ENCODE data around the gene RACGAP1. TPM values are rescaled to one million over a fixed set of nuclear protein-coding genes. Genes with fewer than 3 reads are reported as not detected.

The RACGAP1 gene
- total and polyA plus RNA-seq, 2 experiments from 2014 or later = 35.4 to 55.4 TPM

- in situ Hi-C loops (cut with MboI) = no loop called here
- no peaks in the 10 kb centered on the region for H3K27me3 ChIP-seq (replicated peaks; ENCODE audit: insufficient read depth)
- no peaks in the 10 kb centered on the region for H4K20me1 ChIP-seq (ENCODE audit: insufficient read depth)
- H2AFZ ChIP-seq = no peak overlapping the region
- 92 to 95% methylated on average over 14 of the region's 14 CpGs for WGBS, 2 experiments (ENCODE audit: low coverage in 1 of 2, low lambda C conversion rate in 2 of 2, missing lambda C conversion rate in 2 of 2)
- H3K4me1 ChIP-seq (ENCODE audit: insufficient read depth) = no peaks in the 10 kb centered on the region
- H3K9ac ChIP-seq = no peak overlapping the region
- H3K4me2 ChIP-seq (ENCODE audit: unreplicated experiment) = no peak overlapping the region
- no peaks in the 10 kb centered on the region for H3F3A ChIP-seq (ENCODE audit: insufficient read depth)
- no peaks in the 10 kb centered on the region for H3K9me2 ChIP-seq (ENCODE audit: insufficient read depth)
- H3K79me2 ChIP-seq (ENCODE audit: insufficient read depth) = no peaks in the 10 kb centered on the region
- H3K36me3 ChIP-seq (ENCODE audit: low read depth) = no peaks in the 10 kb centered on the region
- TF ChIP-seq EZH2 (IDR thresholded peaks at IDR 0.05; ENCODE audit: insufficient read depth, poor library complexity, severe bottlenecking) (no peak), EZH2phosphoT487 (IDR thresholded peaks at IDR 0.05; ENCODE audit: insufficient read depth, low read depth) (no peak)
- no peak for DNase-seq
- no peak overlapping the region for H3K4me3 ChIP-seq
- no peaks in the 10 kb centered on the region for H3K9me3 ChIP-seq (ENCODE audit: low read depth)
- no peak overlapping the region for H3K27ac ChIP-seq
Measured at GRCh38 chr12:49942921-49943624, 82.2 kb downstream of the RACGAP1 start.

GRCh38 chr12:49942512-49942893 lies 82.8 kb downstream of the RACGAP1 start:
- no peak overlapping the region for H3K4me3 ChIP-seq
- H3K79me2 ChIP-seq (ENCODE audit: insufficient read depth) = no peaks in the 10 kb centered on the region
- no peaks in the 10 kb centered on the region for H4K20me1 ChIP-seq (ENCODE audit: insufficient read depth)
- H3K27ac ChIP-seq = no peak overlapping the region
- TF ChIP-seq EZH2 (IDR thresholded peaks at IDR 0.05; ENCODE audit: insufficient read depth, poor library complexity, severe bottlenecking) = no peak
- TF ChIP-seq EZH2phosphoT487 (IDR thresholded peaks at IDR 0.05; ENCODE audit: insufficient read depth, low read depth) = no peak
- no peak overlapping the region for H3K4me2 ChIP-seq (ENCODE audit: unreplicated experiment)
- H3K4me1 ChIP-seq (ENCODE audit: insufficient read depth) = no peaks in the 10 kb centered on the region
- H3K27me3 ChIP-seq (replicated peaks; ENCODE audit: insufficient read depth) = no peaks in the 10 kb centered on the region
- 88 to 94% methylated on average over 3 of the region's 3 CpGs for WGBS, 2 experiments (ENCODE audit: low coverage in 1 of 2, low lambda C conversion rate in 2 of 2, missing lambda C conversion rate in 2 of 2)
- DNase-seq = no peak
- no peaks in the 10 kb centered on the region for H3K9me3 ChIP-seq (ENCODE audit: low read depth)
- H2AFZ ChIP-seq = no peak overlapping the region
- in situ Hi-C loops (cut with MboI) = no loop called here
- H3K36me3 ChIP-seq (ENCODE audit: low read depth) = no peaks in the 10 kb centered on the region
- H3K9me2 ChIP-seq (ENCODE audit: insufficient read depth) = no peaks in the 10 kb centered on the region
- no peaks in the 10 kb centered on the region for H3F3A ChIP-seq (ENCODE audit: insufficient read depth)
- no peak overlapping the region for H3K9ac ChIP-seq

GRCh38 chr12:49941556-49942511 lies 83.5 kb downstream of the RACGAP1 start:
- H3K4me1 ChIP-seq (ENCODE audit: insufficient read depth) = no peaks in the 10 kb centered on the region
- TF ChIP-seq EZH2 (IDR thresholded peaks at IDR 0.05; ENCODE audit: insufficient read depth, poor library complexity, severe bottlenecking) = no peak
- no peaks in the 10 kb centered on the region for H3K36me3 ChIP-seq (ENCODE audit: low read depth)
- no peaks in the 10 kb centered on the region for H3F3A ChIP-seq (ENCODE audit: insufficient read depth)
- no peaks in the 10 kb centered on the region for H3K9me3 ChIP-seq (ENCODE audit: low read depth)
- WGBS, 2 experiments (ENCODE audit: low coverage in 1 of 2, low lambda C conversion rate in 2 of 2, missing lambda C conversion rate in 2 of 2) = 74 to 84% methylated on average over 12 to 13 of the region's 13 CpGs
- DNase-seq = no peak
- H3K9ac ChIP-seq = no peak overlapping the region
- H3K27ac ChIP-seq = no peak overlapping the region
- in situ Hi-C loops (cut with MboI) = no loop called here
- H3K79me2 ChIP-seq (ENCODE audit: insufficient read depth) = no peaks in the 10 kb centered on the region
- no peak overlapping the region for H2AFZ ChIP-seq
- no peak overlapping the region for H3K4me2 ChIP-seq (ENCODE audit: unreplicated experiment)
- H4K20me1 ChIP-seq (ENCODE audit: insufficient read depth) = no peaks in the 10 kb centered on the region
- no peak overlapping the region for H3K4me3 ChIP-seq
- H3K9me2 ChIP-seq (ENCODE audit: insufficient read depth) = no peaks in the 10 kb centered on the region
- H3K27me3 ChIP-seq (replicated peaks; ENCODE audit: insufficient read depth) = no peaks in the 10 kb centered on the region

GRCh38 chr12:49939707-49940106 lies 85.6 kb downstream of the RACGAP1 start:
- in situ Hi-C loops (cut with MboI) = no loop called here
- WGBS, 2 experiments (ENCODE audit: low coverage in 1 of 2, low lambda C conversion rate in 2 of 2, missing lambda C conversion rate in 2 of 2) = 88 to 100% methylated on average over 1 of the region's 1 CpG
- H3K4me2 ChIP-seq (ENCODE audit: unreplicated experiment) = no peak overlapping the region

More at GRCh38 chr12:49939707-49940106, 85.6 kb downstream of the RACGAP1 start:
- H2AFZ ChIP-seq = no peak overlapping the region
- H3K9me2 ChIP-seq (ENCODE audit: insufficient read depth) = no peaks in the 10 kb centered on the region
- H3K27ac ChIP-seq = no peak overlapping the region
- no peaks in the 10 kb centered on the region for H3K79me2 ChIP-seq (ENCODE audit: insufficient read depth)
- H3K27me3 ChIP-seq (replicated peaks; ENCODE audit: insufficient read depth) = no peaks in the 10 kb centered on the region
- H3K4me3 ChIP-seq = no peak overlapping the region
- TF ChIP-seq EZH2 (IDR thresholded peaks at IDR 0.05; ENCODE audit: insufficient read depth, poor library complexity, severe bottlenecking) (no peak), EZH2phosphoT487 (IDR thresholded peaks at IDR 0.05; ENCODE audit: insufficient read depth, low read depth) (no peak)
- no peak overlapping the region for H3K9ac ChIP-seq
- no peak for DNase-seq
- H3K36me3 ChIP-seq (ENCODE audit: low read depth) = no peaks in the 10 kb centered on the region
- no peaks in the 10 kb centered on the region for H4K20me1 ChIP-seq (ENCODE audit: insufficient read depth)
- no peaks in the 10 kb centered on the region for H3F3A ChIP-seq (ENCODE audit: insufficient read depth)
- no peaks in the 10 kb centered on the region for H3K4me1 ChIP-seq (ENCODE audit: insufficient read depth)
- no peaks in the 10 kb centered on the region for H3K9me3 ChIP-seq (ENCODE audit: low read depth)

Data from GM23248 (cell line).